ENCODE data around the gene CD99L2. TPM values are rescaled to one million over a fixed set of nuclear protein-coding genes. Genes with fewer than 3 reads are reported as not detected.

The CD99L2 gene
- total RNA-seq, 4 donors from 2014 or later, result 202 to 289 (median 251) TPM

GRCh38 chrX:150731795-150732194 lies 166.7 kb downstream of the CD99L2 start:
- peak in 1 of 2 donors; percentile 25 for DNase-seq
- peak in 1 of 2 donors; percentile 78 for ATAC-seq
- intact Hi-C loops (cut with DNase I; ENCODE audit: low total_unique reads), result no loop called here
- in situ Hi-C loops (cut with MboI; ENCODE audit: low sequenced_read_pairs in 4 of 4), result no loop called here
- Histone ChIP-seq H3K4me3 (no peak overlapping the region), H3K4me1 (no peaks in the 10 kb centered on the region), H3K27ac (no peak overlapping the region), H3K9me3 (no peaks in the 10 kb centered on the region), H3K27me3 (no peaks in the 10 kb centered on the region), H3K36me3 (peaks cover 0 to 33% of the 10 kb centered on the region in 2 donors)
- TF ChIP-seq CTCF (IDR thresholded peaks at IDR 0.05 in 4 of 5, conservative IDR thresholded peaks at IDR 0.05 in 1 of 5) (no peak), POLR2A (IDR thresholded peaks at IDR 0.05) (no peak)

GRCh38 chrX:150730719-150731118 lies 167.7 kb downstream of the CD99L2 start:
- H3K36me3 ChIP-seq, result peaks cover 0 to 24% of the 10 kb centered on the region in 2 donors
- no peaks in the 10 kb centered on the region for H3K27me3 ChIP-seq
- no peak overlapping the region for H3K4me3 ChIP-seq
- H3K9me3 ChIP-seq, result no peaks in the 10 kb centered on the region
- no peak overlapping the region for H3K27ac ChIP-seq
- no peak for ATAC-seq
- in situ Hi-C loops (cut with MboI; ENCODE audit: low sequenced_read_pairs in 4 of 4) (no loop called here), intact Hi-C loops (cut with DNase I; ENCODE audit: low total_unique reads) (no loop called here)
- no peaks in the 10 kb centered on the region for H3K4me1 ChIP-seq
- no peak for DNase-seq
- TF ChIP-seq CTCF (IDR thresholded peaks at IDR 0.05 in 4 of 5, conservative IDR thresholded peaks at IDR 0.05 in 1 of 5) (no peak), POLR2A (IDR thresholded peaks at IDR 0.05) (no peak)

GRCh38 chrX:150729956-150730355 lies 168.5 kb downstream of the CD99L2 start:
- DNase-seq, result no peak
- in situ Hi-C loops (cut with MboI; ENCODE audit: low sequenced_read_pairs in 4 of 4) (no loop called here), intact Hi-C loops (cut with DNase I; ENCODE audit: low total_unique reads) (no loop called here)
- ATAC-seq, result no peak
- no peaks in the 10 kb centered on the region for H3K27me3 ChIP-seq
- no peak overlapping the region for H3K27ac ChIP-seq
- peaks cover 0 to 22% of the 10 kb centered on the region in 2 donors for H3K36me3 ChIP-seq
- no peaks in the 10 kb centered on the region for H3K9me3 ChIP-seq
- no peaks in the 10 kb centered on the region for H3K4me1 ChIP-seq
- no peak for TF ChIP-seq CTCF (IDR thresholded peaks at IDR 0.05 in 4 of 5, conservative IDR thresholded peaks at IDR 0.05 in 1 of 5)
- TF ChIP-seq POLR2A (IDR thresholded peaks at IDR 0.05), result no peak
- H3K4me3 ChIP-seq, result no peak overlapping the region

- Histone ChIP-seq H3K4me1 (peaks cover 0 to 6% of the 10 kb centered on the region in 2 donors), H3K36me3 (no peaks in the 10 kb centered on the region), H3K4me3 (no peak overlapping the region), H3K27ac (no peak overlapping the region), H3K27me3 (no peaks in the 10 kb centered on the region), H3K9me3 (no peaks in the 10 kb centered on the region)
- no peak for TF ChIP-seq CTCF (IDR thresholded peaks at IDR 0.05 in 4 of 5, conservative IDR thresholded peaks at IDR 0.05 in 1 of 5)
- no peak for TF ChIP-seq POLR2A (IDR thresholded peaks at IDR 0.05)
- in situ Hi-C loops (cut with MboI; ENCODE audit: low sequenced_read_pairs in 4 of 4), result loop anchor here in 3 of 4 donors (25.0 kb wide), 2 partner anchors 757 to 1207 kb away; partner anchors contain the start of gene IDS (in 1 of the 3)
- DNase-seq (no peak), ATAC-seq (no peak)
- intact Hi-C loops (cut with DNase I; ENCODE audit: low total_unique reads), result no loop called here
Measured at GRCh38 chrX:150719621-150720020, 178.8 kb downstream of the CD99L2 start.

Other genes with a start within 250 kb of the CD99L2 start
- 10 to 100 TPM; 28.2 to 80.9 (median 38.0) TPM for gene MTMR1, start 205.3 kb downstream of the CD99L2 start, total RNA-seq
- 10 to 100 TPM; 15.0 to 58.3 (median 18.7) TPM for gene HMGB3, start 84.7 kb upstream of the CD99L2 start, total RNA-seq